ENCODE measurements around the gene GJC1.

DNA sequence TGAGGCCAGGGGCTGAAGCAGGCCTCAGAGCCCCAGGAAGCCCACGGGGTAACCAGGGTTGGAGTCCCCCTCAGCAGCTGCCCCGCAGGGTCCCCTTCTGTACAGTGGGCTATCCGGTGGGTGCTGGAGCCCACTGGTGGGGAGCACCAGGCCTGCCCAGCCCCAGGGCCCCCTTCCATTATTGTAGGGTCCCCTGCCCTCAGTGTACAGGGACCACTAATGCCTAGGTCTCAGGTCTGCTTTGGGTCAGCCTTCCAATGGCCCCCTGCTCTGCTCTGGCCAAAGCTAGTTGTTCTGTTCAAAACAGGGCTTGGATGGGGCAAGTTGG is 70.2 kb downstream of the GJC1 start:
- TF ChIP-seq, protein P1, sequence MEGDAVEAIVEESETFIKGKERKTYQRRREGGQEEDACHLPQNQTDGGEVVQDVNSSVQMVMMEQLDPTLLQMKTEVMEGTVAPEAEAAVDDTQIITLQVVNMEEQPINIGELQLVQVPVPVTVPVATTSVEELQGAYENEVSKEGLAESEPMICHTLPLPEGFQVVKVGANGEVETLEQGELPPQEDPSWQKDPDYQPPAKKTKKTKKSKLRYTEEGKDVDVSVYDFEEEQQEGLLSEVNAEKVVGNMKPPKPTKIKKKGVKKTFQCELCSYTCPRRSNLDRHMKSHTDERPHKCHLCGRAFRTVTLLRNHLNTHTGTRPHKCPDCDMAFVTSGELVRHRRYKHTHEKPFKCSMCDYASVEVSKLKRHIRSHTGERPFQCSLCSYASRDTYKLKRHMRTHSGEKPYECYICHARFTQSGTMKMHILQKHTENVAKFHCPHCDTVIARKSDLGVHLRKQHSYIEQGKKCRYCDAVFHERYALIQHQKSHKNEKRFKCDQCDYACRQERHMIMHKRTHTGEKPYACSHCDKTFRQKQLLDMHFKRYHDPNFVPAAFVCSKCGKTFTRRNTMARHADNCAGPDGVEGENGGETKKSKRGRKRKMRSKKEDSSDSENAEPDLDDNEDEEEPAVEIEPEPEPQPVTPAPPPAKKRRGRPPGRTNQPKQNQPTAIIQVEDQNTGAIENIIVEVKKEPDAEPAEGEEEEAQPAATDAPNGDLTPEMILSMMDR (IDR thresholded peaks at IDR 0.05; ENCODE audit: insufficient read depth, low read length, poor library complexity, severe bottlenecking) = no peak
- no peak for TF ChIP-seq EZH2phosphoT487 (conservative IDR thresholded peaks at IDR 0.05; ENCODE audit: low read length)
